A549 treated with GW870086 at 1 μM for 4 hours (cell line): Measurements from ENCODE around the gene KRTAP4-16. TPM values are rescaled to one million over a fixed set of nuclear protein-coding genes. Genes with fewer than 3 reads are reported as not detected.

Source experiments
- total RNA-seq: library from RNA; stranded (reverse); fragments of 200-300 nt; extraction: Qiagen RNA extraction; gene quantifications from 5 replicates; pipeline ENCODE4 v1.2.3, GENCODE V29; 2022; ENCODE audit warnings: low read depth

Gene KRTAP4-16
- total RNA-seq: not detected in 5 replicates

DNA sequence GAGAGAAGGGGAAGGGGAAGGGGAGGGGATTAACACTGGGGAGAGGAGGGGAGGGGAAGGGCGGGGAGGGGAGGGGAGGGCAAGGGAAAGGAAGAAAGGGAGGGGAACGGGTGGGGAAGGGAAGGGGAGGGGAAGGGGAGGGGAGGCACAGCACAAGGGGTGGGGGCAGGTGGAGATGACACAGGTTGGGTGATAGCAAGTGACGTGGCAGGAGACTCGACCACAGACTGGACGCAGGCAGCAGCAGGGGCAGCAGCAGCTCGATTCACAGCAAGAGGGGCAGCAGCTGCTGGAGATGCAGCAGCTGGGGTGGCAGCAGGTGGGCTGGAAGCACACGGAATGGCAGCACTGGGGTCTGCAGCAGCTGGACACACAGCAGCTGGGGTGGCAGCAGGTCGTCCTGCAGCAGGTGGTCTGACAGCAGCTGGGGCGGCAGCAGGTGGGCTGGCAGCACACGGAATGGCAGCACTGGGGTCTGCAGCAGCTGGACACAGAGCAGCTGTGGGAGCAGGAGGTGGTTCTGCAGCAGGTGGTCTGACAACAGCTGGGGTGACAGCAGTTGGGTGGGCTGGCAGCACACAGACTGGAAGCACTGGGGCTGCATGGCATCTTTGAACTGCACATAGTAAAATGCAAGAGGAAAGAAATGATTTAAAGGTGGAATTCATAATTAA is at the start of gene KRTAP4-16:
Gene KRTAP4-16, minus strand, starts transcription at position 624 of the 674 bp plus-strand sequence. Its CDS starts 0 bp downstream, at position 624.

DNA sequence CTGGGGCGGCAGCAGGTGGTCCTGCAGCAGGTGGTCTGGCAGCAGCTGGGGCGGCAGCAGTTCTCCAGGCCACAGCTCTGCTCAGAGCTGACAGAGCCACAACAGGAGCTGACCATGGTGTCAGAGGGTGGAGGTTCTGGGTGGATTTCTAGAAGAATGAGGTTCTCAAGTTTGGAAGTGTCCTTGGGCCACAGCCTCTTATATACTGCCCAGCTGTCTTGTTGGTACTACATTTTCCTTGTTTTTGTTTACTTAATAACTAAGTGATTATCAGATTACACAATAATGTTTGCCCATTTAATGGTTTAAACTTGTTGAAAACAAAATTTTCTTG is 47.6 kb upstream of the KRTAP4-16 start, which contains the start of gene KRTAP4-5:
Gene KRTAP4-5, minus strand, starts transcription at position 174 of the 334 bp plus-strand sequence. Its CDS starts 58 bp downstream, at position 116.

DNA sequence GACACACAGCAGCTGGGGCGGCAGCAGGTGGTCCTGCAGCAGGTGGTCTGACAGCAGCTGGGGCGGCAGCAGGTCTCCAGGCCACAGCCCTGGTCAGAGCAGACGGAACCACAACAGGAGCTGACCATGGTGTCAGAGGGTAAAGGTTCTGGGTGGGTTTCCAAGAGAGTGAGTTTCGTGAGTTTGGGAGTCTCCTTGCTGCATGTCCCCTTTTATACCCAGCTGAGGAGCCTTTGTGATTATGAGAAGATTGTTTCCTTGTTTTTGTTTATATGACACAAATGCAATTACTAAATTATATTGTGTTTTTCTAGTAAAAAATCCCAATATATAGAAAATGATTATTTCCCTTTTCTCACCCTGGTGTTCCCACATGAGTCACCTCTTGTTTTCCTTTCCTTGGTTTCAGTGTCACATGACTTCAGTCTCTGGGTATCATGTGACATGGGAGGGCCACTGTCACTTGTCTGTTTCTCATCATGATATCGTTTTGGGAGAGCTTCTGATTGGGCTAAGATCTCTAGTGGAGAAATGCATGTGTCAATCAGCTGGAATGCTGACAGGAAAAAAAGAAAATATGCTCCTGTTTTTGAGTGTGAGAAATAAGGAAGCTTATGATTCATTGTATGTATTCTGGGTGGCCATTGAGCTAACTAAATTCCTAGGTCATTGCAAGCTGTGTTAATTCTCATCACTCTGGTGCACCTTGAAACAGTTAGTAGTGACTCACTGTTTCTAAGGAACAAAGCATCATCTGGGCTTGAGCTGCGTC is 38.5 kb upstream of the KRTAP4-16 start, which contains the start of gene KRTAP4-6:
Gene KRTAP4-6, minus strand, starts transcription at position 185 of the 772 bp plus-strand sequence. Its CDS starts 57 bp downstream, at position 128.

DNA sequence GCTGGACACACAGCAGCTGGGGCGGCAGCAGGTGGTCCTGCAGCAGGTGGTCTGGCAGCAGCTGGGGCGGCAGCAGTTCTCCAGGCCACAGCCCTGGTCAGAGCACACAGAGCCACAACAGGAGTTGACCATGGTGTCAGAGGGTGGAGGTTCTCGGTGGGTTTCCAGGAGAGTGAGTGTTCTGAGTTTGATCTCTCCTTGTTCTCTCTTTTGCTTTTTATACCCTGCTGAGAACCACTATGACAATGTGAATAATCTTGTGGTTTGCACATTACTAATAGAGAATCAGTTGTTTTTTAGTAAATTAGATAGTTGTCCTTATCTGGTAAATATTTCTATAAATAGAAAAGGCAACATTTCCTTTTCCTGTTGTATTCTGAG is 22.0 kb upstream of the KRTAP4-16 start, which contains the start of gene KRTAP4-12:
Gene KRTAP4-12, minus strand, starts transcription at position 192 of the 381 bp plus-strand sequence. Its CDS starts 60 bp downstream, at position 132.

DNA sequence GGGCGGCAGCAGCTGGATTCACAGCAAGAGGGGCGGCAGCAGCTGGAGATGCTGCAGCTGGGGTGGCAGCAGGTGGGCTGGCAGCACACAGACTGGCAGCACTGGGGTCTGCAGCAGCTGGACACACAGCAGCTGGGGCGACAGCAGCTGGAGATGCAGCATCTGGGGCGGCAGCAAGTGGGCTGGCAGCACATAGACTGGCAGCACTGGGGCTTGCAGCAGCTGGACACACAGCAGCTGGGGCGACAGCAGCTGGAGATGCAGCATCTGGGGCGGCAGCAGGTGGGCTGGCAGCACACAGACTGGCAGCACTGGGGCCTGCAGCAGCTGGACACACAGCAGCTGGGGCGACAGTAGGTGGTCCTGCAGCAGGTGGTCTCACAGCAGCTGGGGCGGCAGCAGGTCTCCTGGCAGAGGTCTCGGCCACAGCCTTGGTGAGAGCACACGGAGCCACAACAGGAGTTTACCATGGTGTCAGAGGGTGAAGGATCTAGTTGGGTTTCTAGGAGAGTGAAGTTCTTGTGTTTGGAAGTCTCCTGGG is 15.9 kb upstream of the KRTAP4-16 start, which contains the start of gene KRTAP4-11:
Gene KRTAP4-11, minus strand, starts transcription at position 528 of the 541 bp plus-strand sequence. Its CDS starts 58 bp downstream, at position 470.

DNA sequence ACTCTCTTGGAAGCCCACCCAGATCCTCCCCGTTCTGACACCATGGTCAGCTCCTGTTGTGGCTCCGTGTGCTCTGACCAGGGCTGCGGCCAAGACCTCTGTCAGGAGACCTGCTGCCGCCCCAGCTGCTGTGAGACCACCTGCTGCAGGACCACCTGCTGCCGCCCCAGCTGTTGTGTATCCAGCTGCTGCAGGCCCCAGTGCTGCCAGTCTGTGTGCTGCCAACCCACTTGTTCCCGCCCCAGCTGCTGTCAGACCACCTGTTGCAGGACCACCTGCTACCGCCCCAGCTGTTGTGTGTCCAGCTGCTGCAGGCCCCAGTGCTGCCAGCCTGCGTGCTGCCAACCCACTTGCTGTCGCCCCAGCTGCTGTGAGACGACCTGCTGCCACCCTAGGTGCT is 3.3 kb upstream of the KRTAP4-16 start, which contains the start of gene KRTAP4-9:
Gene KRTAP4-9, plus strand, starts transcription at position 43 of the 400 bp plus-strand sequence. Its CDS starts 0 bp downstream, at position 43.

DNA sequence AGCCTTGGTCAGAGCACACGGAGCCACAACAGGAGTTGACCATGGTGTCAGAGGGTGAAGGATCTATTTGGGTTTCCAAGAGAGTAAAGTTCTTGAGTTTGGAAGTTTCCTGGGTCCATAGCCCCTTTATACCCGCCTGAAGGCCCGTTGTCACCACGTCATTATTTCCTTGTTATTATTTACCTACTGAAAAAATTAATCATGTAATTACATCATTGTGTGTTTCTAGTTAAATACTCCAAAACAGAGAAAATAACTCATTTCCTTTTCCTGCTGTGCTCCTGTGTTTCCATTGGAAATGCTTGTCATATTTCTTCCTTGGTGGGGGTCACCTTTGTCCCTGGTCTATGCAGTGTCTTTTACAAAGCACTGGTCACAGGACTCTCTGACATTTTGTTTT is 4.0 kb downstream of the KRTAP4-16 start, which contains the start of gene KRTAP4-8:
Gene KRTAP4-8, minus strand, starts transcription at position 101 of the 400 bp plus-strand sequence. Its CDS starts 58 bp downstream, at position 43.

DNA sequence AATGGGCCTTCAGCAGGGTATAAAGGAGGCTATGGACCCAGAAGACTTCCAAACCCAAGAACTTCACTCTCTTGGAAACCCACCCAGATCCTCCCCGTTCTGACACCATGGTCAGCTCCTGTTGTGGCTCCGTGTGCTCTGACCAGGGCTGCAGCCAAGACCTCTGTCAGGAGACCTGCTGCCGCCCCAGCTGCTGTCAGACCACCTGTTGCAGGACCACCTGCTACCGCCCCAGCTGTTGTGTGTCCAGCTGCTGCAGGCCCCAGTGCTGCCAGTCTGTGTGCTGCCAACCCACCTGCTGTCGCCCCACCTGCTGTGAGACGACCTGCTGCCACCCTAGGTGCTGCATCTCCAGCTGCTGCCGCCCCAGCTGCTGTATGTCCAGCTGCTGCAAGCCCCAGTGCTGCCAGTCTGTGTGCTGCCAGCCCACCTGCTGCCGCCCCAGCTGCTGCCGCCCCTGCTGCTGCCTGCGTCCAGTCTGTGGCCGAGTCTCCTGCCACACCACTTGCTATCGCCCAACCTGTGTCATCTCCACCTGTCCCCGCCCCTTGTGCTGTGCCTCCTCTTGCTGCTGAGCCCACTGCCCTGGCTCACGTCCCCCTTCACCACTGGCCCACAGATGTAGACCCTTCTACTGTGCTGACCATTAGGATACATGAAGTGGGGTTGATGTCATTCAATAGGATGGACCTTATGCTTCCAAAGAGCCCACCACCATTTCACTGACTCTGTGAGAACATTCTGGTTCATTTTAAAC is 17.7 kb downstream of the KRTAP4-16 start, which contains the start of gene KRTAP4-7:
Gene KRTAP4-7, plus strand, starts transcription at position 51 of the 757 bp plus-strand sequence. Its CDS starts 57 bp downstream, at position 108.

DNA sequence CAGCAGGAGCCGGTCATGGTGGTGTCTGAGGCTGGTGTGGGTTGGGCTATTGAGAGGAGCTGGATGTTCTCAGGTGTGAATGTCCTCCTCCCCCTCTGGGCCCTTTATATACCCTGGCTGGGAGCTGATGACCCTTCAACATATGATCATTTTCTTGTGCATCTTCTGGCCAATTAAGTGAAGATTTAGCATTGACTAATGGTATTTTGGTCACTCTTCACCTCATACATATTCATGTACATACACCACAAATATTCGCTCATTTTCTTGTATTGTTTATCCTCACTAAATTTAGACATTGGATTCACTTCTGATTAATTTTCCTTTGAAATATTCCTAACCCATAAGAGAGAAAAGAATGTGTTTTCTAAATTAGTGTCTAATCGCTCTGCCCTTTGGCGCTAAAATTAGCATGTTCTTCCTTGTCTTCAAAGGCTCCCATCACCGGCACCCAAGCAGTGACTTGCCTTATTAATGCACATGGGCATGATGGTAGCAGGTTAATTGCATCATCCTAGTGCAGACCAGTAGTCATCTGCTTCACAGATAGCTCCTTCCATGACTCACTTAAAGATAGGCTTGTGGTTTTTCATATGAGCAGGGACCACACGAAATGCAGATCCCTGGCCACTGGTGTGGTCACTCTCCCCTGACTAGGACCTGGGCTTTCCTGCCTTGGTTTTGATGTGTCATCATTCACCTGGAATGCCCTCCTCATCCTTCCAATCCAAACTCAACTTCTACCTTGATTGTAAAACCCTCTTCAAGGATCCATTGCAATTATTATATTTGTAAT is 36.0 kb downstream of the KRTAP4-16 start, which contains the start of gene KRTAP2-4:
Gene KRTAP2-4, minus strand, starts transcription at position 51 of the 796 bp plus-strand sequence. Its CDS starts 34 bp downstream, at position 17.

DNA sequence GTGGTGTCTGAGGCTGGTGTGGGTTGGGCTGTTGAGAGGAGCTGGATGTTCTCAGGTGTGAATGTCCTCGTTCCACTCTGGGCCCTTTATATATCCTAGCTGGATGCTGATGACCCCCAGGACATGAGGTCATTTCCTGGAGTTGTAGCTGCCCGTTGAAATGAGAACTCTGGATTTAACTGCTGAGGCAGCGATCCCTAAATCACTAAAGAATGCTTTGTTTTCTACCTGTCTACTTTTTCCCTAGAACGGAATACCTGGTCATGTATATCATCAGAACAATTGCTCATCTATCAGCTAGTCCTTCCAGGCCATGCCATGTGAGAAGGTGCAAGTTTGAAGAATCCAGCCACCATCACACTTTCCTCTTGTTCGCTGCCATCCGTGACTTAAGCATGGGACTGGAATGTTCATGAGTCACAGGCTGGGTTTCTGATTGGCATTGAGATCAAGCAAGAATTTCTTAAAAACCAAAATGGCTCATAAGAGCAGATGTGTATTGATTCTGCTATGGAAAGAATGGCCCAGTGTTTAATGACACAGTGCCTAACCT is 41.9 kb downstream of the KRTAP4-16 start, which contains the start of gene KRTAP2-3:
Gene KRTAP2-3, minus strand, starts transcription at position 63 of the 553 bp plus-strand sequence. CDS start 64 bp downstream, outside the sequence.

DNA sequence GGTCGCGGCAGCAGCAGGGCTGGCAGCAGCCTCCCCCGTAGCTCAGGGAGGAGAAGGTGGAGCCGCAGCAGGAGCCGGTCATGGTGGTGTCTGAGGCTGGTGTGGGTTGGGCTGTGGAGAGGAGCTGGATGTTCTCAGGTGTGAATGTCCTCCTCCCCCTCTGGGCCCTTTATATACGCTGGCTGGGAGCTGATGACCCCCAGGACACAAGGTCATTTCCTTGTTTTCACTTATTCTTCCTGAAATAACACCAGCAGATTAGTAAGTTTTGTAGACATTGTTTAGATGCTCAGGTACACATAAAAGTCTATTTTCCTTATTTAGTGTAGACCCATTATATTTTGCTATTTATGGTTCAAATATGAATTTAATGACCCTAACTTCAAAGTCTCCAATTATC is 46.9 kb downstream of the KRTAP4-16 start, which contains the start of gene KRTAP2-2:
Gene KRTAP2-2, minus strand, starts transcription at position 101 of the 400 bp plus-strand sequence. Its CDS starts 19 bp downstream, at position 82.

Other genes with a start within 250 kb of the KRTAP4-16 start
- gene KRT12, start 235.0 kb downstream of the KRTAP4-16 start, total RNA-seq: not detected in 5 replicates
- 0.10 to 0.53 TPM (median 0.27 TPM) in 5 replicates for gene KRT20, start 217.0 kb downstream of the KRTAP4-16 start, total RNA-seq
- gene KRT23, start 164.6 kb downstream of the KRTAP4-16 start, total RNA-seq: 0.14 to 0.19 TPM in 2 of 5 replicates, not detected in the others
- not detected in 5 replicates for gene KRT39, start 135.3 kb downstream of the KRTAP4-16 start, total RNA-seq
- not detected in 5 replicates for gene KRT40, start 117.9 kb downstream of the KRTAP4-16 start, total RNA-seq
- not detected in 5 replicates for gene KRTAP3-3, start 108.0 kb downstream of the KRTAP4-16 start, total RNA-seq
- 0.28 to 0.34 TPM (median 0.31 TPM) in 3 of 5 replicates, not detected in the others for gene KRTAP3-2, start 102.3 kb downstream of the KRTAP4-16 start, total RNA-seq
- gene KRTAP3-1, start 93.1 kb downstream of the KRTAP4-16 start, total RNA-seq: not detected in 5 replicates
- gene KRTAP1-5, start 75.0 kb downstream of the KRTAP4-16 start, total RNA-seq: not detected in 5 replicates
- gene KRTAP1-4, start 72.0 kb downstream of the KRTAP4-16 start, total RNA-seq: not detected in 5 replicates
- 0.15 TPM in 1 of 5 replicates, not detected in the others for gene KRTAP1-3, start 67.3 kb downstream of the KRTAP4-16 start, total RNA-seq
- gene KRTAP1-1, start 60.8 kb downstream of the KRTAP4-16 start, total RNA-seq: not detected in 5 replicates
- gene KRTAP2-1, start 54.9 kb downstream of the KRTAP4-16 start, total RNA-seq: not detected in 5 replicates
- not detected in 5 replicates for gene KRTAP2-2, start 47.0 kb downstream of the KRTAP4-16 start, total RNA-seq
- not detected in 5 replicates for gene KRTAP2-3, start 42.1 kb downstream of the KRTAP4-16 start, total RNA-seq
- gene KRTAP2-4, start 36.3 kb downstream of the KRTAP4-16 start, total RNA-seq: not detected in 5 replicates
- not detected in 5 replicates for gene KRTAP4-7, start 18.1 kb downstream of the KRTAP4-16 start, total RNA-seq
- not detected in 5 replicates for gene KRTAP4-8, start 4.1 kb downstream of the KRTAP4-16 start, total RNA-seq
- not detected in 5 replicates for gene KRTAP4-9, start 3.2 kb upstream of the KRTAP4-16 start, total RNA-seq
- gene KRTAP4-11, start 16.2 kb upstream of the KRTAP4-16 start, total RNA-seq: not detected in 5 replicates
- gene KRTAP4-12, start 22.0 kb upstream of the KRTAP4-16 start, total RNA-seq: not detected in 5 replicates
- not detected in 5 replicates for gene KRTAP4-6, start 38.3 kb upstream of the KRTAP4-16 start, total RNA-seq
- gene KRTAP4-5, start 47.6 kb upstream of the KRTAP4-16 start, total RNA-seq: not detected in 5 replicates
- not detected in 5 replicates for gene KRTAP4-4, start 58.5 kb upstream of the KRTAP4-16 start, total RNA-seq
- not detected in 5 replicates for gene KRTAP4-3, start 66.0 kb upstream of the KRTAP4-16 start, total RNA-seq
- not detected in 5 replicates for gene KRTAP4-2, start 76.0 kb upstream of the KRTAP4-16 start, total RNA-seq
- gene KRTAP4-1, start 82.7 kb upstream of the KRTAP4-16 start, total RNA-seq: 0.20 to 0.22 TPM in 2 of 5 replicates, not detected in the others
- gene KRTAP9-1, start 87.7 kb upstream of the KRTAP4-16 start, total RNA-seq: not detected in 5 replicates
- gene KRTAP9-2, start 124.4 kb upstream of the KRTAP4-16 start, total RNA-seq: not detected in 5 replicates
- gene KRTAP9-3, start 130.2 kb upstream of the KRTAP4-16 start, total RNA-seq: not detected in 5 replicates
- not detected in 5 replicates for gene KRTAP9-8, start 135.8 kb upstream of the KRTAP4-16 start, total RNA-seq
- not detected in 5 replicates for gene KRTAP9-4, start 147.5 kb upstream of the KRTAP4-16 start, total RNA-seq
- gene KRTAP9-9, start 153.2 kb upstream of the KRTAP4-16 start, total RNA-seq: not detected in 5 replicates
- gene KRTAP9-6, start 163.2 kb upstream of the KRTAP4-16 start, total RNA-seq: not detected in 5 replicates
- not detected in 5 replicates for gene KRTAP9-7, start 173.5 kb upstream of the KRTAP4-16 start, total RNA-seq
- not detected in 5 replicates for gene KRTAP29-1, start 200.6 kb upstream of the KRTAP4-16 start, total RNA-seq
- gene KRTAP16-1, start 207.1 kb upstream of the KRTAP4-16 start, total RNA-seq: not detected in 5 replicates
- not detected in 5 replicates for gene KRTAP17-1, start 213.5 kb upstream of the KRTAP4-16 start, total RNA-seq
- gene KRT33A, start 248.6 kb upstream of the KRTAP4-16 start, total RNA-seq: not detected in 5 replicates